KOPT-K1 (cell line): Measurements from ENCODE around the gene CADPS.
"Not testable (repeated sequence)": the region's sequence is repeated elsewhere in the genome, so short reads cannot be mapped to it uniquely, and the experiment has no call there.

Experiments
- H3K27ac ChIP-seq: fragments of 200-600 bp; sonication (generic); 2 replicates; pipeline ENCODE4 v1.5.1; 2016; ENCODE audit warnings: antibody characterized with exemption, mild to moderate bottlenecking, low read depth, low read length; ENCODE audit not compliant: poor library complexity, severe bottlenecking
- H3K36me3 ChIP-seq: fragments of 200-600 bp; sonication (generic); 2 replicates; pipeline ENCODE4 v1.5.1; 2017; ENCODE audit warnings: antibody characterized with exemption, mild to moderate bottlenecking, low read length, moderate library complexity; ENCODE audit not compliant: insufficient read depth
- H3K9me3 ChIP-seq: fragments of 200-600 bp; sonication (generic); 2 replicates; pipeline ENCODE4 v1.5.1; 2017; ENCODE audit warnings: antibody characterized with exemption, low read length, mild to moderate bottlenecking; ENCODE audit not compliant: insufficient read depth, poor library complexity, severe bottlenecking

CADPS gene

GRCh38 chr3:62585861-62586260 lies 289.4 kb downstream of the CADPS start:
- Histone ChIP-seq H3K9me3 (no peaks in the 10 kb centered on the region), H3K27ac (no peak overlapping the region), H3K36me3 (no peaks in the 10 kb centered on the region)

DNA sequence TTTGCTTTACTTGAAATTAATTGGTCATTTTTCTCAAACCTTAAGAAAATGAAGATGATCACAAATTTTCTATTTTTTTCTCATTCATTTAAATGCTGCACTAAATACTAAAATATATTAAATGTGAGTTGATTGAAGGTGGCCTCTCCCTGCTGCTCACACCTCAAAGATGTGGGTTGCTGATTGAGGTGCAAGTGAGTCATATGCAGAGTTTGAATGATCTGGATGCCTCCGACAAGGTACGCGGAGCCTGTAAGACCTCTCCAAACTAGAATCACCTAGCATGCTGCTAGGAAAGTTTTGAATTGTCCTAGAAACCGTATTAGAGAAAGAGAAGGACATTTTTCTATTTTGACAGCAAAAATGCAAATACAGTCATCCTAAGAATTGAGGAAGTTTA lies 290.6 kb downstream of the CADPS start:
- Histone ChIP-seq H3K27ac (no peak overlapping the region), H3K9me3 (no peaks in the 10 kb centered on the region), H3K36me3 (no peaks in the 10 kb centered on the region)

- Histone ChIP-seq H3K9me3 (no peaks in the 10 kb centered on the region), H3K36me3 (no peaks in the 10 kb centered on the region), H3K27ac (no peak overlapping the region)
These were observed 292.6 kb downstream of the CADPS start for GRCh38 chr3:62582495-62583172.

DNA sequence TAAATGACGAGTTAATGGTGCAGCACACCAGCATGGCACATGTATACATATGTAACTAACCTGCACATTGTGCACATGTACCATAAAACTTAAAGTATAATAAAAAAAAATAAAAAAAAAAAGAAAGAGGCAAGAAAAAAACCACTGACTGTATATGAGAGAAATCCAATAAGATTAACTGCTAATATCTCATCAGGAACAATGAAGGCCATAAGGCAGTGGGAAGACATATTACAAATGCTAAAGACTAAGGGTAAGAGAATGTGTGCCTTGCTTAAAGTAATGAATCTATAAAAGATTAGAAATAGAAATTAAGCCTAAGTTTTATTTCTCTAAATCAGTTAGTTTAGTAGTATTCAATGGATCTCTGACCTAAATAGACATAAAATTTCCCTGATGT lies 294.7 kb downstream of the CADPS start:
- H3K9me3 ChIP-seq, H3K36me3 ChIP-seq, H3K27ac ChIP-seq: not testable (repeated sequence)

DNA sequence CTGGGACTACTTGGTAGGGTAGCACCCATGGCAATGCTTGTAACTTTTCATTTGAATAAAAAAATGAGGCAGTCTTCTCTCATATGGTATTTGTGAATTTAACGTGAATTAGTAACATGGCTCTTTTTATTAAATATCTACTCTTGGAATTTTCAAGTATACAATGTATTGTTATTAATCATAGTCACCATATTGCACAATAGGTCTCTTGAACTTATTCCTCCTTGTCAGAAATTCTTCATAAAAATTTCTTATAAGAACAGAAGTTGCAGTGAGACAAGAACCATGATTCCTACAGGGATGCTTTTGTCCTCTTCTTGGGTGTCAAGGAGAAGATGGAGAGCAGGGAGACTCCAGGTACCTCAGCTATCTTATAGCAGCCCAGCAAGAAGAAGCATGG lies 298.1 kb downstream of the CADPS start:
- Histone ChIP-seq H3K9me3 (no peaks in the 10 kb centered on the region), H3K27ac (no peak overlapping the region)

DNA sequence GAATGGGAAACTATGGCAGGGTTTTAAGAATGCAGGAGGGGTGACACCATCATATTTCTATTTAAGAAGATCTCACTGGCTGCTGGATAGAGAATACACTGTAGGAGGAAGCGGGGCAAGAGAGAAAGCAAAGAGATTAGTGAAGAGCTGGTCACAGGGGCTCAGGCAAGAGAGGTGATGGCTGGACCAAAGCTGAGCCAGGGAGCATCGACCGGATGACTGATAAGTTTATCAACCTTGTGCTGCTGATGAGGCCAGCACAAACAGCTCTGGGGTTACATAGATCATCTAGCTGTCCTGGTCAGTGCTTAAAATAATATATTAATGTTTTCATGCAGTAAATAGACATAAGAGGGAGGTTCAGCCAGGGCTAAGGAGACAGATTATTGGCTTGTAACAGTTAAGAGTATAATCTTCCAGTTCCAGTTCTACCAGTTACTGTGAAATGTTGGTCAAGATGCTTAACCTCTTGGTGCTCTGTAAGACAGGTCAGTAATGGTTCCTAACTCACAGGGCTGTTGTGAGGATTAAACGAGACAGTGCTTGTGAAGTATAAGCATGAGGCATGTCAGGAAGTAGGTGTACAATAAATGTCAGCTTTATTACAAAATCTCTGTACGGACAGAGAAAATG lies 300.8 kb downstream of the CADPS start:
- no peak overlapping the region for H3K27ac ChIP-seq
- no peaks in the 10 kb centered on the region for H3K36me3 ChIP-seq
- no peaks in the 10 kb centered on the region for H3K9me3 ChIP-seq

More for the DNA sequence above, 298.1 kb downstream of the CADPS start:
- H3K36me3 ChIP-seq = no peaks in the 10 kb centered on the region

GRCh38 chr3:62571916-62572315 lies 303.3 kb downstream of the CADPS start:
- no peaks in the 10 kb centered on the region for H3K9me3 ChIP-seq
- H3K36me3 ChIP-seq = no peaks in the 10 kb centered on the region
- no peak overlapping the region for H3K27ac ChIP-seq

GRCh38 chr3:62570888-62571287 lies 304.3 kb downstream of the CADPS start:
- H3K27ac ChIP-seq = no peak overlapping the region
- no peaks in the 10 kb centered on the region for H3K36me3 ChIP-seq
- H3K9me3 ChIP-seq = no peaks in the 10 kb centered on the region

- Histone ChIP-seq H3K9me3 (no peaks in the 10 kb centered on the region), H3K27ac (no peak overlapping the region), H3K36me3 (no peaks in the 10 kb centered on the region)
These were observed 305.6 kb downstream of the CADPS start for GRCh38 chr3:62569609-62570008.

DNA sequence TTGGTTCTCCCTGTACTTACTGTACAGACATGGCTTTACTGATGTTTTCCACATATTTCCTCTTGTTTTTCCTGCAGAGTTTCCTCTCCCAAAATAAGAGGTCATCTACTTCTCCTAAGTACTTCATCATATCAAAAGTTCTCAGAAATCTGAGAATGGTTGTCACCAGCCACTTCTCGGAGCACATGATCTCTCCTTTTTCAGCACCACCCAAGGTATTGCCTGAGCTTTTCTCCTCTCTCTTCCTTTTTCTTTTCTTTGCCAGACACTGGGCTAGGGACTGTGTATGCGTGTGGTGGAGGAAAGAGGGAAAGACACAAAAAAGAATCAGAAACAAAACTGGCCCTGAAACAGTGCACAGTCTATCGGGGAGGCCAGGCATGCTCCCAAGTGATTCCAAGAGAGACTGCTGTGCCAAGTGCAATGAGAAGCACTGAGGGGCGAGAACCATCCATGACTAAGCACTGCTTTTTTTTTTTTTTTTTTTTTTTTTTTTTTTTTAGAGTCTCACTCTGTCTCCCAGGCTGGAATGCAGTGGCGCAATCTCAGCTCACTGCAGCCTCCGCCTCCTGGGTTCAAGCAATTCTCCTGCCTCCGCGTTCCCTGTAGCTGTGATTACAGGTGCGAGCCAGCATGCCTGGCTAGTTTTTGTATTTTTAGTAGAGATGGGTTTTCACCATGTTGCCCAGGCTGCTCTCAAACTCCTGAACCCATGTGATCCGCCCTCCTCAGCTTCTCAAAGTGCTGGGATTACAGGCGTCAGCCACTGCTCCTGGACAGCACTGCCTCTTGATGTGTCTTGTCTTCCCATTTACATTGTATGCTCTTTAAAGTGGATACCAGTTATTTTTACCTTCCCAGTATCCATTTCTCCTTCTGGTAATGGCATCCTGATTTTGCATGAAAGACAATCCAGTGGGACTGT lies 307.9 kb downstream of the CADPS start:
- H3K27ac ChIP-seq = no peak overlapping the region
- no peaks in the 10 kb centered on the region for H3K9me3 ChIP-seq
- no peaks in the 10 kb centered on the region for H3K36me3 ChIP-seq

DNA sequence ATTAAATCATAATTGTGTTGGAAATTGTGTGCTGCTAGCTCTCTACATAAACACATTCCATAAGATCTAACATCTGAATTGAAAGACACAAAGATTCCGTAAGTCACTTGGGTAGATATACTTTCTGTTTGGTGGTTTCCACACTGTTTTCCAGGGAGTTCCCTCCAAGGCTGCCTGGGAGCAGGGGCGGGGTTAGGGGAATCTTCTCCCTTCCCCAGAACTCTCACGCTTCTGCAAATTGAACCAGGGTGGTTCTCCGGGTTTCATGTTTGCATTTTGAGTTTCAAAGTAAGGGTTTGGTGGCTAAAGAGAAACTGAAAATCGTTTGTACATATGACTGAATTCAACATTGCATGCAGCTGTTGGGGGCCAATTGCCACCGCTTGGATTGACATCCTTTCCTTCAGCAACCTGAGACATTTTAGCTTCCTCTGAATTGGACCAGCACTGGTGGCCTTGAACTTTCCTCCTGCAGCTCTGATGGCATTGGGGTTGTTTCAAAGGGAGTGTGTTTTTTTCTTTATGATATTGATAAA lies 309.1 kb downstream of the CADPS start:
- Histone ChIP-seq H3K36me3 (no peaks in the 10 kb centered on the region), H3K27ac (no peak overlapping the region), H3K9me3 (no peaks in the 10 kb centered on the region)

DNA sequence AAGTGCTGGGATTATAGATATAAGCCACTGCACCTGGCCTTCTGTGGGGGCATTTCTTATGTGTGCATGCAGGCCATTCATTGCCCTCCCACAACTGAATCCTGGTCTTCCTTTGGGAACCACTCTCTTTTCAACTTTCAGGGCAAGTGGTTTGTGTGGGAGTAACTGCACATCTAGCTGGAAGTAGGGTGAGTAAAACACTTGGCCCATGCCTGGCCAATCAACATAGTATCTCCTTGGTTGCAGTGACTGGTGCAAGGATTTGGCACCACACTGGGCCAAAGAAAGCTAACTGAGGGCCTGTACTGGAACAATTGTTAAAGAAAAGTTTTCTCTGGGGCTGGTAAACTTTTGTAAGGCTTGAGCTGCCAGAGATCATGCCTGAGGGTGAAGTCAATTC lies 312.6 kb downstream of the CADPS start:
- H3K36me3 ChIP-seq = no peaks in the 10 kb centered on the region
- no peak overlapping the region for H3K27ac ChIP-seq

GRCh38 chr3:62562017-62562416 lies 313.2 kb downstream of the CADPS start:
- H3K27ac ChIP-seq = no peak overlapping the region
- H3K36me3 ChIP-seq = no peaks in the 10 kb centered on the region
- no peaks in the 10 kb centered on the region for H3K9me3 ChIP-seq

More for the DNA sequence above, 312.6 kb downstream of the CADPS start:
- no peaks in the 10 kb centered on the region for H3K9me3 ChIP-seq

- Histone ChIP-seq H3K9me3 (no peaks in the 10 kb centered on the region), H3K36me3 (no peaks in the 10 kb centered on the region), H3K27ac (no peak overlapping the region)
These were observed 315.3 kb downstream of the CADPS start for GRCh38 chr3:62559831-62560445.
